H9 (cell line): Measurements from ENCODE around the gene MRPL44. TPM values are rescaled to one million over a fixed set of nuclear protein-coding genes. Genes with fewer than 3 reads are reported as not detected.
A peak's percentile ranks its signal among the peaks of the same experiment; 100 is the strongest.

Source experiments
- DNase-seq: peaks from one replicate; pipeline ENCODE4 v3.0.0-alpha.2; 2017
- H2AFZ ChIP-seq: one replicate; pipeline ENCODE4 v1.6.1; 2013; ENCODE audit warnings: mild to moderate bottlenecking, low read length, control low read depth, moderate library complexity
- H2AK5ac ChIP-seq: 2 replicates; pipeline ENCODE4 v1.6.1; 2013; ENCODE audit warnings: low read length, control low read depth, mixed read lengths; ENCODE audit not compliant: insufficient read length
- H2BK120ac ChIP-seq: one replicate; pipeline ENCODE4 v1.6.1; 2013; ENCODE audit warnings: low read depth, mild to moderate bottlenecking, low read length, control low read depth, inconsistent platforms; ENCODE audit not compliant: poor library complexity, severe bottlenecking
- H2BK12ac ChIP-seq: 2 replicates; pipeline ENCODE4 v1.6.1; 2013; ENCODE audit warnings: low read length, control low read depth, mixed read lengths, low read depth; ENCODE audit not compliant: insufficient read length
- H2BK15ac ChIP-seq: 2 replicates; pipeline ENCODE4 v1.6.1; 2013; ENCODE audit warnings: low read depth, low read length, control low read depth
- H2BK20ac ChIP-seq: one replicate; pipeline ENCODE4 v1.6.1; 2013; ENCODE audit warnings: low read depth, mild to moderate bottlenecking, low read length, control low read depth, inconsistent platforms; ENCODE audit not compliant: poor library complexity, severe bottlenecking
- H2BK5ac ChIP-seq: 2 replicates; pipeline ENCODE4 v1.6.1; 2013; ENCODE audit warnings: low read length, control low read depth, mixed read lengths; ENCODE audit not compliant: insufficient read length
- H3K14ac ChIP-seq: 2 replicates; pipeline ENCODE4 v1.6.1; 2013; ENCODE audit warnings: low read length, control low read depth; ENCODE audit not compliant: insufficient read depth
- H3K18ac ChIP-seq: 2 replicates; pipeline ENCODE4 v1.6.1; 2013; ENCODE audit warnings: low read depth, mild to moderate bottlenecking, mixed read lengths, low read length, control low read depth; ENCODE audit not compliant: insufficient read length
- H3K23ac ChIP-seq: 2 replicates; pipeline ENCODE4 v1.6.1; 2013; ENCODE audit warnings: low read length, control low read depth, mixed read lengths, low read depth; ENCODE audit not compliant: insufficient read length
- H3K23me2 ChIP-seq: 2 replicates; pipeline ENCODE4 v1.6.1; 2013; ENCODE audit warnings: low read depth, mild to moderate bottlenecking, mixed read lengths, low read length, control low read depth; ENCODE audit not compliant: insufficient read length, poor library complexity, severe bottlenecking
- H3K27ac ChIP-seq: 2 replicates; pipeline ENCODE4 v1.5.1; 2013; ENCODE audit warnings: low read length, control low read depth, mixed read lengths, low read depth; ENCODE audit not compliant: insufficient read length
- H3K27me3 ChIP-seq: 2 replicates; pipeline ENCODE4 v1.6.1; 2013; ENCODE audit warnings: low read length, control low read depth, inconsistent platforms; ENCODE audit not compliant: insufficient read depth
- H3K4ac ChIP-seq: 2 replicates; pipeline ENCODE4 v1.6.1; 2013; ENCODE audit warnings: low read depth, mild to moderate bottlenecking, control low read depth, inconsistent platforms, low read length, moderate library complexity
- H3K4me1 ChIP-seq: 2 replicates; pipeline ENCODE4 v1.6.1; 2013; ENCODE audit warnings: low read length, control low read depth, inconsistent platforms; ENCODE audit not compliant: insufficient read depth
- H3K4me2 ChIP-seq: 2 replicates; pipeline ENCODE4 v1.6.1; 2013; ENCODE audit warnings: low read length, control low read depth, mixed read lengths; ENCODE audit not compliant: insufficient read length, insufficient read depth
- H3K56ac ChIP-seq: 2 replicates; pipeline ENCODE4 v1.6.1; 2013; ENCODE audit warnings: low read depth, mild to moderate bottlenecking, mixed read lengths, low read length, control low read depth; ENCODE audit not compliant: insufficient read length
- H3K79me1 ChIP-seq: 2 replicates; pipeline ENCODE4 v1.6.1; 2013; ENCODE audit warnings: low read depth, mild to moderate bottlenecking, moderate library complexity, low read length, control low read depth, inconsistent platforms; ENCODE audit not compliant: insufficient read depth, poor library complexity, severe bottlenecking
- H3K79me2 ChIP-seq: 2 replicates; pipeline ENCODE4 v1.6.1; 2013; ENCODE audit warnings: low read length, control low read depth, inconsistent platforms; ENCODE audit not compliant: insufficient read depth
- H3K9ac ChIP-seq: 2 replicates; pipeline ENCODE4 v1.6.1; 2013; ENCODE audit warnings: low read length, control low read depth, mixed read lengths; ENCODE audit not compliant: insufficient read length; ENCODE audit errors: extremely low read depth
- H3K9me3 ChIP-seq: one replicate; pipeline ENCODE4 v1.6.1; 2013; ENCODE audit warnings: low read depth, low read length, inconsistent platforms; ENCODE audit not compliant: control insufficient read depth
- H3T11ph ChIP-seq: one replicate; pipeline ENCODE4 v1.6.1; 2013; ENCODE audit warnings: mild to moderate bottlenecking, low read length, control low read depth, inconsistent platforms
- H4K20me1 ChIP-seq: one replicate; pipeline ENCODE4 v1.6.1; 2013; ENCODE audit not compliant: control insufficient read depth, insufficient read length, insufficient read depth
- H4K5ac ChIP-seq: 2 replicates; pipeline ENCODE4 v1.6.1; 2013; ENCODE audit warnings: low read depth, mild to moderate bottlenecking, mixed read lengths, low read length, control low read depth; ENCODE audit not compliant: insufficient read length
- H4K8ac ChIP-seq: replicated peaks from 2 replicates; pipeline ENCODE4 v1.6.1; 2013; ENCODE audit warnings: low read length, control low read depth, mixed read lengths, low read depth; ENCODE audit not compliant: insufficient read length
- H4K91ac ChIP-seq: 2 replicates; pipeline ENCODE4 v1.6.1; 2013; ENCODE audit warnings: low read depth, mild to moderate bottlenecking, moderate library complexity, mixed read lengths, low read length, control low read depth; ENCODE audit not compliant: insufficient read length
- H3K27ac Mint-ChIP-seq, 3 experiments: 2 replicates in 2 of 3; 3 replicates in 1 of 3; pipeline ENCODE4 v1.8.0; 2020 to 2021; ENCODE audit warnings: mixed read lengths in 3 of 3, mild to moderate bottlenecking in 1 of 3, moderate library complexity in 1 of 3
- H3K27me3 Mint-ChIP-seq: 2 replicates; pipeline ENCODE4 v1.8.0; 2021; ENCODE audit warnings: low read depth, mild to moderate bottlenecking, moderate library complexity, mixed read lengths
- H3K36me3 Mint-ChIP-seq, 3 experiments: 2 replicates in 2 of 3; 3 replicates in 1 of 3; pipeline ENCODE4 v1.8.0; 2020 to 2021; ENCODE audit warnings: low read depth in 3 of 3, mixed read lengths in 3 of 3; ENCODE audit not compliant: insufficient read depth in 1 of 3
- H3K4me1 Mint-ChIP-seq, 2 experiments: 2 replicates each; pipeline ENCODE4 v1.8.0; 2020; ENCODE audit warnings: mixed read lengths in 2 of 2
- H3K4me3 Mint-ChIP-seq, 2 experiments: 2 replicates in 1 of 2; 3 replicates in 1 of 2; pipeline ENCODE4 v1.8.0; 2020 to 2021; ENCODE audit warnings: mild to moderate bottlenecking in 2 of 2, mixed read lengths in 2 of 2, moderate library complexity in 1 of 2
- H3K9me3 Mint-ChIP-seq, 2 experiments: 2 replicates in 1 of 2; 3 replicates in 1 of 2; pipeline ENCODE4 v1.8.0; 2020; ENCODE audit warnings: mild to moderate bottlenecking in 2 of 2, mixed read lengths in 2 of 2, moderate library complexity in 1 of 2
- CTCF ChIP-seq: fragments of 200-600 bp; sonication (generic); conservative IDR thresholded peaks from 3 replicates; pipeline ENCODE4 v1.8.0; 2021; ENCODE audit warnings: antibody characterized with exemption, mild to moderate bottlenecking
- WGBS: extraction: QIAGEN DNeasy Blood & Tissue Kit; methylation state at CpG from one replicate; pipeline ENCODE4 v1.1.7; 2013; ENCODE audit warnings: missing lambda C conversion rate, low lambda C conversion rate, mixed read lengths; ENCODE audit not compliant: insufficient read length; ENCODE audit errors: extremely low coverage; 5-methylcytosine and 5-hydroxymethylcytosine counted together
- total RNA-seq: library from RNA; stranded (reverse); gene quantifications from 2 replicates; pipeline ENCODE4 v1.2.1, GENCODE V29; 2021

Gene MRPL44
- total RNA-seq, 1 experiment from 2014 or later, result 46.1 TPM

GRCh38 chr2:223959688-223960087 is 2.4 kb downstream of the MRPL44 start:
- TF ChIP-seq CTCF, result no peak
- Histone ChIP-seq H4K20me1 (no peaks in the 10 kb centered on the region), H2AFZ (no peak overlapping the region), H3K4ac (no peak overlapping the region), H3K9ac (no peak overlapping the region), H3K79me1 (peaks cover 5% of the 10 kb centered on the region), H3K23ac (no peak overlapping the region), H3K56ac (no peak overlapping the region), H3K14ac (no peak overlapping the region), H2BK120ac (no peak overlapping the region), H2BK5ac (no peak overlapping the region), H4K91ac (no peak overlapping the region), H2AK5ac (no peak overlapping the region), H4K5ac (no peak overlapping the region), H3K4me2 (no peak overlapping the region), H3K9me3 (no peaks in the 10 kb centered on the region), H2BK15ac (no peak overlapping the region), H2BK12ac (no peak overlapping the region), H4K8ac (no peak overlapping the region), H3K4me1 (peaks cover 4% of the 10 kb centered on the region; the same call in 1 of the 2 replicates), H3T11ph (no peak overlapping the region), H3K27me3 (no peaks in the 10 kb centered on the region), H3K23me2 (no peaks in the 10 kb centered on the region), H3K79me2 (peaks cover 31% of the 10 kb centered on the region; the same call in 1 of the 2 replicates), H2BK20ac (no peak overlapping the region), H3K18ac (no peak overlapping the region), H3K27ac (no peak overlapping the region)
- no peak for DNase-seq
- WGBS, result no CpG with 5 or more reads among the region's 5 CpGs
- peaks cover 14 to 40% (median 31%) of the 10 kb centered on the region in 3 experiments; a peak in 6 of 7 replicates for H3K36me3 Mint-ChIP-seq
- H3K27me3 Mint-ChIP-seq, result peaks cover 3% of the 10 kb centered on the region
- no peaks in the 10 kb centered on the region for H3K9me3 Mint-ChIP-seq
- no peak overlapping the region; a peak in 1 of 7 replicates for H3K27ac Mint-ChIP-seq
- peak overlapping the region in 1 of 2 experiments; percentile 42; a peak in 2 of 5 replicates for H3K4me3 Mint-ChIP-seq
- peaks cover 33 to 45% of the 10 kb centered on the region in 2 experiments for H3K4me1 Mint-ChIP-seq
